Jurkat, Clone E6-1 (cell line): Measurements from ENCODE around the gene MCC.

Source experiments
- DNase-seq: peaks from one replicate; pipeline ENCODE4 v3.0.0-alpha.2; 2011; ENCODE audit warnings: low read depth, low spot score
- H3K4me3 ChIP-seq: 2 replicates; pipeline ENCODE4 v1.5.1; 2011; ENCODE audit warnings: mild to moderate bottlenecking, low read length, control low read depth, moderate library complexity

The MCC gene

GRCh38 chr5:113179156-113179555 is 309.1 kb downstream of the MCC start:
- no peak overlapping the region for H3K4me3 ChIP-seq
- no peak for DNase-seq

- no peak for DNase-seq
- no peak overlapping the region for H3K4me3 ChIP-seq
Observed at GRCh38 chr5:113178073-113178779, 310.0 kb downstream of the MCC start.

- no peak for DNase-seq
- no peak overlapping the region for H3K4me3 ChIP-seq
Observed at GRCh38 chr5:113177225-113177624, 311.0 kb downstream of the MCC start.

GRCh38 chr5:113176734-113177133 is 311.5 kb downstream of the MCC start:
- no peak overlapping the region for H3K4me3 ChIP-seq

GRCh38 chr5:113176196-113176595 is 312.1 kb downstream of the MCC start:
- no peak overlapping the region for H3K4me3 ChIP-seq
- DNase-seq = no peak

More at GRCh38 chr5:113176734-113177133, 311.5 kb downstream of the MCC start:
- no peak for DNase-seq

- no peak overlapping the region for H3K4me3 ChIP-seq
- DNase-seq = no peak
Observed at GRCh38 chr5:113172231-113172826, 315.9 kb downstream of the MCC start.

- DNase-seq = no peak
- no peak overlapping the region for H3K4me3 ChIP-seq
Observed at GRCh38 chr5:113171520-113171919, 316.7 kb downstream of the MCC start.

GRCh38 chr5:113170707-113171106 is 317.5 kb downstream of the MCC start:
- no peak overlapping the region for H3K4me3 ChIP-seq

DNA sequence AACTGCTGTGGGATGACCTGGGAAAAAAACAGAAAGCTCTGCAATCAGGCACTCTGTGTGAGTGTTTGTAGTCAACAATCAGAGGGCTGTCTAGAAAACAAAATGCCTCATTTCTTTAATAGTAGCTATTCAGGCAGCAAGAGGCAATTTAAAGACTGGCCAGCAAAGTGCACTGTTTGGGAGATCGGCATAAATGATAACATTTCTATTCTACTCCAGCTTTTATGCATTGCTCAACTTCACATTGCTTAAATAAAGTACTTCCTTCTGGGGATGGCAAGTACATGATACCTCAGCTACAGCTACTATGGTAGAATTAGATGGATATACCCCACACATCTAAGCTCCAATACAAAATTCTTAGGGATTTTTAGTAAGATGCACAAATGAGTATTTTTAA is 318.5 kb downstream of the MCC start:
- DNase-seq = no peak
- H3K4me3 ChIP-seq = no peak overlapping the region

More at GRCh38 chr5:113170707-113171106, 317.5 kb downstream of the MCC start:
- DNase-seq = no peak

- H3K4me3 ChIP-seq = no peak overlapping the region
- DNase-seq = no peak
Observed at GRCh38 chr5:113167985-113168384, 320.3 kb downstream of the MCC start.

DNA sequence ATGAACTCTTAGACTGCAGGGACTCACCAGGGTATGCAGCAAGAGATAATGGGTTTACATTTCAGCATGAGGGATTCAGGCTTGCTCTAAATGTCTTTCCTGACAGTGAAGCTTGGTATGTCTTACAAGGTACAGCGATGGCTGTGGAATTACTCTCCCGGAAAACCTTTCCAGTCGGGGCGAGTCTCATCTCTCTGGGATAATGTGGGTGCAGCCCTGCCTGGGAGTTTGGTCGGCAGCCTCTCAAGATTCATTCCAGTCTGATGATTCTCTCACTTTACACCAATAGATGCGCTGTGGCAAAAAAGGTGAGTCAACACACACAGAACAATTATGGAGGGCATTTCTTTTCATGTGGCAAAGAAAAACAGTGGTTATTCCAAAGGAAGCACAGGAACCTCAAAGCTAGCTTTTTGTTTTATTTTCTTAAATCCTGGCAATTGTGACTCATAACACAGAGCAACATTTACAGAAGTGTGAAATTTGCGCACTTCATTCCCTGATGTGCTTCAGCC is 321.3 kb downstream of the MCC start:
- no peak for DNase-seq
- H3K4me3 ChIP-seq = no peak overlapping the region

- no peak overlapping the region for H3K4me3 ChIP-seq
- DNase-seq = no peak
Observed at GRCh38 chr5:113166261-113166660, 322.0 kb downstream of the MCC start.

DNA sequence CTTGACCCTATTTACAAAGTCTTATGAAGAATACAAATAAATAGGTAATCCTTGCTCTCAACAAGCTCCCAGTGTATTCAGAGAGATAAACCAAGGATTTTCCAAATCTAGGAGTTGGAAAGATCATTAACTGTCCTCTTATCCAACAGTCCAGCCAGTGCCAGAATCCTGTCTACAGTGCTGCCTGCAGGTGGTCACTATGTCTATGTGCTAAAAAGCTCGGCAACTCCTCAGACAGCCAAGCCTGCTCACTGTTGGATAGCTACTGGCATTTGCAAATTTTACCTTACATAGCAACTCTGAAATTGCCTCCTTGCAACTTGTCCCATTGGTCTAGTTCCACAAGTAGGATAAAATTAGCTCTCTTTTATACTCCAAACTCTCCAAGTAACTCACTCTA is 324.2 kb downstream of the MCC start:
- no peak for DNase-seq
- no peak overlapping the region for H3K4me3 ChIP-seq

- DNase-seq = no peak
- no peak overlapping the region for H3K4me3 ChIP-seq
Observed at GRCh38 chr5:113163328-113163727, 324.9 kb downstream of the MCC start.

GRCh38 chr5:113162770-113163169 is 325.5 kb downstream of the MCC start:
- DNase-seq = no peak
- H3K4me3 ChIP-seq = no peak overlapping the region

DNA sequence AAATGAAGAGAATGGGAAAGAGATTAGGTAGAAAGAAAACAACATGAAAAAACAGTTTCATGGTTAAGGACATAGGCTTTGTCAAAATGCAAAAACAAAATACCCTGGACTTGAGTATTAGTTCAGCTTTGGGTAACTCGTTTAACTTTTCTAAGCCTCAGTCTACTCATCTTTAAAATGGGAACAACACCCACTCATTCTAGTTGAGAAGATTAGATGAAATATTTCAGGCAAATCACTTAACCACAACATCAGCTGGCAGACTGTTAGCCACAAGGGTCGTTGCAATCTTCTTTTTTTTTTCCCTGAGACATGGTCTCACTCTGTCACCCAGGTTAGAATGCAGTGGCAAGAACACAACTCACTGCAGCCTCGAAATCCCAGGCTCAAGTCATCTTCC is 326.0 kb downstream of the MCC start:
- no peak for DNase-seq
- H3K4me3 ChIP-seq = no peak overlapping the region

DNA sequence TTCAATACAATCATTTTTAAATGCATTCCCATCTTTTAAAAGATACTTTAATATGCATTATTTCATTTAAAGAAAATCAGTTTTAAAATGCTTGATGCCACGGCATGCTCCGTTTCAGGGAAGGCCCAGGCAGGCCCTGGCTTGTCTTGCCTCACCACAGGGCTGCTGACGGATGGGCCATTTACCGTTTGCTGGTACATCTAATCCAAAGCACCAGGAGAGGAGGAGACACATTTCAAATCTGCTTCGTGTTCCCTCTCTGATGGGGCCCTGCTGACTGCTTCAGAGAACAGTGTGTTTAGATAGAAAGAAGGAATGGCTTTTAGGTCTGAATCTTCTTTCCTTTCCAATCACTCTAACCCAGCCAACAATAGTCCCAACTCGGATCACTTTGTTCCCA is 326.4 kb downstream of the MCC start:
- no peak overlapping the region for H3K4me3 ChIP-seq
- DNase-seq = no peak

DNA sequence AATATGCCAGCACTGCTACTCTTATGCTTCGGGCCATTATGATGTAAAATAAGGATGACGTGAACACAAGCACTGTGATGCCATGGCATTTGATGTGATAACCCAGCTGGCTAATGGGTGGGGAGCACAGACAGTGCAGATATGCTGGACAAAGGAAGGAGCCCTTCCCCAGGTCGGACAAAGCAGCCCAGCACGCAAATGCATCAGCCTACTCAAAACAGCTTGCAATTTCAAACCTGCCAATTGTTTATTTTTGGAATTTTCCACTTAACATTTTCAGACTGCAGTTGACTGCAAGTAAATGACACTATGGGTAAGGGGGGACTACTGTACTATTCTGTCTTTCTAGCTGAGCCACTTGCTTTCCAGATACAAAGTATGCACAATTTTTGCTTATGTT is 330.4 kb downstream of the MCC start:
- no peak for DNase-seq
- no peak overlapping the region for H3K4me3 ChIP-seq

GRCh38 chr5:113156271-113156877 is 331.9 kb downstream of the MCC start:
- H3K4me3 ChIP-seq = no peak overlapping the region
- DNase-seq = no peak

GRCh38 chr5:113153512-113154097 is 334.6 kb downstream of the MCC start:
- H3K4me3 ChIP-seq = no peak overlapping the region
- DNase-seq = no peak
